Stimulated activated CD8-positive, alpha-beta memory T cell treated with anti-CD3 and anti-CD28 coated beads, Interleukin-15, amount 100 ng/mL, for 24 hours (primary cell): ENCODE data around the gene SLC35F2.
"Not testable (repeated sequence)": the region's sequence is repeated elsewhere in the genome, so short reads cannot be mapped to it uniquely, and the experiment has no call there.

Experiments
- DNase-seq: peaks from one replicate; pipeline ENCODE4 v3.0.0-alpha.2; 2020; ENCODE audit warnings: low read depth

The SLC35F2 gene

DNA sequence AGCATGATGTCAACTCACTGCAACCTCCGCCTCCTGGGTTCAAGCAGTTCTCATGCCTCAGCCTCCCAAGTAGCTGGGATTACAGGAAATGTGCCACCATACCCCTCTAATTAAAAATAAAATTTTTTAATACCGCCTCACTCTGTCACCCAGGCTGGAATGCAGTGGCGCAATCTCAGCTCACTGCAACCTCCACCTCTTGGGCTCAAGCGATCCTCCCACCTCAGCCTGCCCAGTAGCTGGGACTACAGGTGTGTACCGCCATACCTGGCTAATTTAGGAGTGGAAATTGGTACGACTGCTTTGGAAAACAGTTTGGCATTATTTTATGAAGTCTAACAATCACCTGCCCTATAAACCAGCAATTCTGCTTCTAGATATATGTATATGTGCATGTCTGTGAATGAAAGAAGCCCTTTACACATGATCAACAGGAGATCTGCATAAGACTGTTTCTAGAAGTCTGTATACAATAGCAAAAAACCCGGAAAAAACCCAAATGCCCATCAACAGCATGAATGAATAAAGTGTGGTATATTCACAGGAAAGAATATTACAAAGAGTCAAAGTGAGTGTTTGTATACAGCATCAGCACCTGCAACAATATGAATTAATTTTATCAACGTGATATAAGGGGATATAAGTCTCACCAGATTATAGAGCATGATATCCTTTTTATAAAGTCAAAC, 16.0 kb downstream of the SLC35F2 start:
- DNase-seq, result no peak

DNA sequence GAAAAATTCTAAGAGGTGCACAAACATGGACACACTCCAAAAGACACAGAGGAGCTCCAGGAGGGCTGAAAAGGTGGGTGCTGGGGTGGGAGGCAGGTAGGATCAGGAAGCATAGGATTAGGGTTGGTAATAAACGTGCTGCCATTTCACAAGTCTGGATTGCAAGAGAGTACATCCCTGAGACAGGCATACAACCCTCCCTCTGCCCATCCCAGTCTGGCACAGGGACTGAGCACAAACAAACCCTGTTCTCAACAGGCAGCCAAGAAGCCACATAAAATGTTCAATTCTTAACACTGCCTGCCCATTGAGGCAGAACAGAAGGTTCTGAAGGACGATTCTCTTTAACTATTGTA, 18.5 kb downstream of the SLC35F2 start:
- DNase-seq, result no peak

DNA sequence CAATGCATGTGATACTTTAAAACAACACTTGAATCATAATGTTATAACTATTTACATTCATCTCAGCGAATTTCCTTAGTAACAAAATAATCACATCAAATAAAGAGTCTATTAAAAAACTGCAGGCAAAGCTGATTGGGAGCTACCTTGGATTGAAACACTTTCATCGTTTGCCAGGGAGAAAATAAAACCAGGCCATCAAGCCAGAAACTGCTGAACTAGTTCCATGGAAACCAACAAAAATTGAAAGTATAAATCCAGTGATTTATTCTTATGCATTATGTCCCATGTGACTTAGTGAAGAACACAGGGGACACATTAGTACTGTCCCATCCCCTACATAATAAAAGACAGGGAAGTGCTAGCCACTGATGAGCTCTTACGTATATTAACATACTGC, 21.7 kb downstream of the SLC35F2 start:
- no peak for DNase-seq

DNA sequence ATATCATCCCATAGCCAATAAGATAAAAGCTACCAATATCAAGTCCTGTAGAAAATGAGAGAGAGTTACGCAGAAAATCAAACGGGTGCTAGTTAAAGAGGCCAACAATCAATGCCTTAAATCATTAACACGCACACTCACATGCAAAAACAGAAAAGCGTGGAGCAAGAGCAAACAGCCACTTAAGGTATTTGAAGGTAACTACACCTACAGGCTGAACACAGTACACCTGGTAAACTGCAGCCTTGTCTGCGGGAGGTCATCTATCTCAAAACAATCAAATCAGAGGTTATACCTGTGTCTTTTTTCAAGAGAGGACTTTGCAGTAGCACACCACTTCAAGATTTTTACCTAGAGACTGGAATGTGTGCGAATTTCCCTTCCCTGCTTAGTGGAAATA, 23.6 kb downstream of the SLC35F2 start:
- DNase-seq, result no peak

DNA sequence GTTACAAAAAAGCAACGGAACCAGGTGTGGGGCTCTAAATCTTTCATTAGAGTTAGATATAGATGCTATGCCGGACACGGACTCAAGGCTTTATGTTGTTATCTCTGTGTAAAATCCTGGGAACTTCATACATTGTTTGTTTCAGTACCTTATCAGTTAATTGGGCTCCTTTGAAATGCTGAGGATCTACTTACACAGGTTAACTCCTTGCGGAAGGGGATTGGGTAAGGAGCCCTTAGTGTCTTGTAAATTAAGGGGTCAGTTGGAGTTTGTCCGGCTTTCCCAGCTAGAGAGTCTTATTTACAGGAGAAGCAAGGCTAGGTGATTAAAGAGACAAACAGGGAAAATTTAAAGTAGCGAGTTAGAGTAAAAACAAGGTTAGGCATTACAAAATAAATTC, 24.7 kb downstream of the SLC35F2 start:
- DNase-seq, result not testable (repeated sequence)

DNA sequence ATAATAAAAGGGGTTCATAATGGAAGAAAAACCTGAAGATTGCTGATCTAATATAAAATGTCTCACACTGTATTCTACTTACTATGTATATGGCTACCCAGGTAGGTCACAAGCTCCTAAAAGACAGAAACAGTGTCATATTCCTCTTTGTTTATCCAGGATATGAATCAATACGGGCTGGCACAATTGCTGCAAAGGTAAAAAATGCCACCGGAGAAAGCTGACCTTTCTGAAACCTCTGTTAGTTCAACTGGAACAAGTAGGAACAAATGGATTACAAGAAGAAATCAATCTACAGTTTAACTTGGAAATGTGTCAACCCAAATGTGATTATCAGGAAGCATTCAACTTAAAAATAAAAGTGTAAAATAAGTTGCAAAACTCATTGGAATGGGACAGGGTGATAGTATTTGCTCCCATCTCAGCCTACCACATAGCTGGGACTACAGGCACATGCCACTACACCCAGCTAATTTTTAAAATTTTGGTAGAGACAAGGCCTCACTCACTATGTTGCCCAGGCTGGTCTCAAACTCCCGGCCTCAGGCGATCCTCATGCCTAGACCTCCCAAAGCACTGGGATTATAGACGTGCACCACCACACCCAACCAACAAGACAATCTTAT, 27.6 kb downstream of the SLC35F2 start:
- no peak for DNase-seq

DNA sequence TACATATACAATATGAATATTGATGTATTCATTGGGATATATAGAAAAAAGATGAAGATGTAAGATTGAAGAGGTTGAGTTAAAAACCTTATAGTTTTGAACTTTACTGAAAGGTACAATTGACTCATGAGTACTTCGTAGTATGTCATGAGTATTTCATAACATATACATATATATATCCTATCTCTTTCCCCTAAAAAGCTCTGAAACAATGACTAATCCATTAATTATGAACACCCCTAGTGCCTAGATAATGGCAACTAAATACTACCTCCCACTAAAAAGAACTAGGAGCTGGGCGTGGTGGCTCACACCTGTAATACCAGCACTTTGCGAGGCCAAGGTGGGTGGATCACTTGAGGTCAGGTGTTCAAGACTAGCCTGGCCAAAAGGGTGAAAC, 31.5 kb downstream of the SLC35F2 start:
- DNase-seq, result no peak

DNA sequence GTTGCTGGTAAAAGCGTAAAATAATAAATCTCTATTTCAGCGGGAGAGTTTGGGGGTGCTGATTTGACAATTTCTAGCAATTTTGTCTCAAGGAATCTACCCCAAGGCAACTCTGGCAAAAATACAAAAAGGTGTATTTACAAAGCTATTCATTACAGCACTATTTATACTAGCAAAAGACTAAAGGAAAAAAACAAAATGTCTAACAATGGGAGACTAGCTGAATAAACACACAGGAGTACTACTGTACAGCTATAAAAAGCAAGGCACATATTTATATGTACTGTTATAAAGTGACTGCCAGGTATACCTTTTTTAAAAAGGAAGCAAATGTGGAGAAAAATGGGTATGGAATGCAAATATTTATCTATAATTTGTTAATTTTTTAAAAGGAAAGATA, 32.7 kb downstream of the SLC35F2 start:
- no peak for DNase-seq

DNA sequence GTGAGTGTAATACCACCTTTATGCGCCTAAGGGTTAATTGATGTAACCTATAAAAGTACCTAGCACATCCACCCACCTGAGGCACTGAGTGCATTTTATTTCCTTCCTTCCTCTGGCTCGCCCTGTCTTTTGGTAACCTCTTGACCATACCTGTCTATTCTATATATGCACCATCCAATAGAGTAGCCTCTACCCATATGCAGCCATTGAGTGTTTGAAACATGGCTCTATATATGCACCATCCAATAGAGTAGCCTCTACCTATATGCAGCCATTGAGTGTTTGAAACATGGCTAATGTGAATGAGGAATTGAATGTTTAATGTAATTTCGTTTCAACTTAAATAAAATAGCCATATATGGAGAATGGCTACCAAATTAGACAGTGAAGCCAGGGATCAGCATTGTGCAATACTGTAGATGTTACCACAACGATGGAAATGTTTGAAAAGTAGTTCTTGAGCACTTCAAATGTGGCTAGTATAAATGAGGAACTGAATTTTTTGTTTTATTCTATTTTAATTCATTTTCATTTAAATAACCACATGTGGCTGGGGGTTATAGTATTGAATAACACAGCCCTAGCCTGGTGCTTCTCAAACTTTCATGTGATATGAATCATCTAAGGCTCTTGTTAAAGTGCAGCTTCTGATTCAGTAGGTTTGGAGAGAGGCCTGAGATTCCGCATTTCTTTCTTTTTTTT, 33.8 kb downstream of the SLC35F2 start:
- no peak for DNase-seq

DNA sequence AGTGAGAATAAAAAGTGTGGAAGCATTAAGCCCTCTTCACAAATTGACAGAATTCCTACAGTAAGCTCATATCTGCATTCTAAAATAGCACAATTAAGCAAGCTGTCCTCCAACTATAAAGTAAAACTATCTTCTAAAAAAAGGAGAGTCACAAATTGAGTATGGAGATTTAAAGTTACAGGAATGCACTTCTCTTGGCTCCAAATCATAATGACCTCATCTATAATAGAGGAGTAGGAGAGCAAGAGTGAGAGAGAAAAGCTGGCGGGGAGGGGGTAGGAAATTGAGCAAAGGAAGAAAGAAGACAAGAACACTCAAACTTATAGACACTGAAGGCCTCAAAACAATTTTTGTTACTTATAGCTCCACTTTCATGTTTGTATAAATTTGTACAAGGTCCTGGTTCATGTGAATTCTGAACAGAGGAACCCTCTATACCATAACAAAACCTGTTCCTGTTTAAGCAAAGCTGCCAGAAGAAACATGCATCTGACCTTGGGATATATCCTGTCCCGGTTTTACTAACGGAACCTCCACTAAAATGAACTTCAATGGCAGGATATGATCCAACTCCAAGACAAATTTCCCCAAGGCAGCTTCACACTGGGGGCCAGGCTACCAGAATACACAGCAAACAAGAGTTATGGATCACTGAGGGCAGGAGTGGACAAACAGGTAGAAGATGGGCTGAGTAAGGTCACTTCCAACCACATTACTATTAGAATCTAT, 37.2 kb downstream of the SLC35F2 start:
- no peak for DNase-seq

DNA sequence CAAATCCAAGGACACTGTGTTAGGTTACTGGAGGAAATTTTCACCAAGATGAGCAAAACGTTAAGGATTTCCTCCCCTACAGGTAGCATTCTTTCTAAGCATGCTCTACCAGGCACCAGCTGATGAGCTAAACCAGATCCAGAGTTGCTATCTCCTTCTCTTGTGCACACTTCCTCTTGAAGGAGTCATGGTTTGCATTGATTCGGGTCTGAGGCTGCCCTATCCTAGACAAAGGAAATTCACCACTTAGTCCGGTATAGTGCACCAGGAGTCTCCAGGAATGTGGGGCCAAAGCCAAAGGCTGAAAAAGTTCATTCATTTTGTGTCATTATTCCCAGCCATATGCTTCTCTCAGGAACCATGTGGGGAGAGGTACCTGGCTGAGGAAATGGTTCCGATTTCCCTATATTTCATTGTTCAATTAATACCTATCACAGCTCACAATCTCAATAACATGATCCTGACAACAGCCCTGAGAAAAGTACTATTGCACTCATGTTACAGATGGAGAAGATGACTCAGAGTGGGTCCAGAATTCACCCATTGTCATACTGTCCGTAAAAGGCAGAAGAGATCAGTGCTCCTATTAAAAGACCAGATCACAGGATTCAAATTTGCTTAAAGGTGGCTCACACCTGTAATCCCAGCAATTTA, 39.1 kb downstream of the SLC35F2 start:
- no peak for DNase-seq

DNA sequence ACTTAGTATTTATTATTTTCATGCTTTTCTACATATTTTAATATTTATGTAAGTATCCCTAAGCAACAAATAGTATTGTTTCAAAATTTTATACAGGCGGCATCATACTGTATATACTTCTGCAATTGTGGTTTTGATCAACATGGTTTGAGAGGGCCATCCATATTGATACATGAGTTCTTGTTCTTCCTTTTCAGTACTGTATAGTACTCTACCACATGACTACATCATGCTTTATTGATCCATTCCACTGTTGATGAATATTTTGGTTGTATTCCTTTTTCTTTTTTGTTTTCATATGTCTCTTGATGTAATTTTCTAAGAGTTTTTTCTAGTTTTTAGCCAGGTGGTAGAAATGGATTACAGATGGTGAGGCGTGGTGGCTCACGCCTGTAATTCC, 40.1 kb downstream of the SLC35F2 start:
- no peak for DNase-seq

DNA sequence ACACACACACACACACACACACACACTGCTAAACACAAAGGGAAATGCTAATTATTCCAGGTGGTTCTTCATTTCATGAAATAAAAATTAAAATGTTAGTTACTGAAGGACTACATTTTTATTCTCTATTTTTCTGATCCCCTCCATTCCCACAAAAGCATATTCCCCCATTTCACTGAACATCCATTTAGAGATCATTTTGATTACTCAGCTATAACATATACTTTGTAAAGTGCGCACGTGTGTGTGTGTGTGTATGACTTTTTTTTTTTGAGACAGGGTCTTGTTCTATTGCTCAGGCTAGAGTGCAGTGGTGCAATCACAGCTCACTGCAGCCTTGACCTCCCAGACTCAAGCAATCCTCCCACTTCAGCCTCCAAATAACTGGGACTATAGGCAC, 42.6 kb downstream of the SLC35F2 start:
- DNase-seq, result no peak

DNA sequence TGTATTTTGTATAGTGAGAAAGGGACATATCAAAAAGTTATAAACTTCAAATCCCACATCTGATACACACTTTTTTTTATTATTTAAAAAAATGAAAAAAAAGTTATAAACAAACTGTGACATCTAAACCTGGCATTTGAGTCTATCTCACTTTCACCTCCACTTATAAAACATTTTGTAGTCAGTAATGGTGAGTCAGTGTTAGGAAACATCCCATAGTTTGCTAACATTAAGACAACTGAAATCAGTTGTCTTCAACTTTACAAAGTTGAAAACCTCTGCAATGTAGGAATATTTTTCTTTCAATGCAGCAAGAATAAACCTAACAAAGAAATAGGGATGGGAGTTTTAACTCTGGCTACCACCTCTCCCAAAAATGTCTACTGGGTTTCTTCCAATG, 47.7 kb downstream of the SLC35F2 start:
- no peak for DNase-seq

DNA sequence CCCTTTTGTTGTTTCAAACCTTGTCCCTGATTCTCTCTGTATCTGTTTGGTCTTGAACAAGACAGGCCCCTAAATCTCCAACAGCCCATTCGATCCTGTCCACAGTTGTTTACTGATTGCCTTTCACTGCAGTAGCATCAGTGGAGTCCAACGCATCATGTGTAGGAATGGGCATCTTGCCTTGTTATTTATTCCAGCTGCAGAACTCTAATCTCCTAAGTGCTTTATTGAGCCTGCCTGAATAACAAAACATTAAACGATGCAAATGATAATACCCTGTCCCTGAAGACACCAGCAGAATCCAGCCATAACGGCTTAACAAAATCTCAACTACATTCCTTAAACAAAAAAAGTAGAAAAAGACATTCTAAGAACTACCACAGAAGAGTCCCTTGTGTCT, 50.1 kb downstream of the SLC35F2 start:
- DNase-seq, result no peak

DNA sequence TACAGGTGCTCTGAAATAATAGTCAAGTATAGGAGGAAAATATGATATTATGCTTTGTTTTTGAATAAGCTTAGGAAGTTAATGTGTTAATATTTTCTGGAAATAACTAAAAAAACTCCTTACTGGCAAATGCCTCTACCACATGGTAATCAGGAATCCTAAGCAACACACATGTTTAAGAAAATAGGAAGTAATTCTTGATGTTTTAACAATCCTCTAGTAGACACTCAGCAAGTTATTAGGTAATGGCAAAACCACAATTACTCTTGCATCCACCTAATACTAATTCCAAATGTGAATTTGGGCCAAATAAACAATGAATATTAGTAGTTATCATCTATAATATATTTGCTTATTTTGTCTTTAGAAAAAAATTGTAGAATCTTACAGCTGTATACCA, 53.6 kb downstream of the SLC35F2 start:
- no peak for DNase-seq

DNA sequence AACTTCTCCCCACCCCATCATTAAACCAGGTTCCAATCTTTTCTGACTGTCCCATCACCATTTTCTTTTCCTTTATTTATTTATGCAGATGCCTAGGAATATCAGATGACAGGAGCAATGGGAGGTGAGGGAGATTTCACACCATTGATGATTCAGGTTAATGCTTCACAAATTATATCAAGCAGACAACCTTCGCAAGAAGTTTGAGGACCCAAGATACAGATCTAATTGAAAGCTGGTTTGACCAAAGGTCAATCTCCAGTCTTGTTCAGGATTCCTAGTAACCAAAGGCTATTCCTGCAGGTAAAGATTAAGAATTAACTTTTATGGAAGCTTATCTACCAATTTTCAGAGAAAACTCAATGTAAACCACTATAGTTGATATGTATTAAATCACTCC, 54.4 kb downstream of the SLC35F2 start:
- DNase-seq, result no peak

DNA sequence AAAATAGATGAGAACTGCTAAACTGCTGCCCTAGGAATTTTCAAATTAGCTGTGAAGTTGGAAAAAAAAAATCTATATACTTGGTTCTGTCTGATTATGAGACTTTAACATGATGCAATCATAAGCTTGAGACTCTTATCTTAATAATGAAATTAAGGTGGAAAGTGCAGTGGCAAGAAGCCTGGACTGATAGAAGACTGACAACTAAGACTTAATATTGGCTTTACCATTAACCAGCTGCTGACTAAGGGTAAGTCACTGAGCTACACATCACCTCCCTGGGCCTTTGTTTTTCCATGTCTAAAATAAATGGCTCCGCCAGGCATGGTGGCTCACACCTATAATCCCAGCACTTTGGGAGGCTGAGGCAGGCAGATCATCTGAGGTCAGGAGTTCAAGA, 56.9 kb downstream of the SLC35F2 start:
- no peak for DNase-seq

DNA sequence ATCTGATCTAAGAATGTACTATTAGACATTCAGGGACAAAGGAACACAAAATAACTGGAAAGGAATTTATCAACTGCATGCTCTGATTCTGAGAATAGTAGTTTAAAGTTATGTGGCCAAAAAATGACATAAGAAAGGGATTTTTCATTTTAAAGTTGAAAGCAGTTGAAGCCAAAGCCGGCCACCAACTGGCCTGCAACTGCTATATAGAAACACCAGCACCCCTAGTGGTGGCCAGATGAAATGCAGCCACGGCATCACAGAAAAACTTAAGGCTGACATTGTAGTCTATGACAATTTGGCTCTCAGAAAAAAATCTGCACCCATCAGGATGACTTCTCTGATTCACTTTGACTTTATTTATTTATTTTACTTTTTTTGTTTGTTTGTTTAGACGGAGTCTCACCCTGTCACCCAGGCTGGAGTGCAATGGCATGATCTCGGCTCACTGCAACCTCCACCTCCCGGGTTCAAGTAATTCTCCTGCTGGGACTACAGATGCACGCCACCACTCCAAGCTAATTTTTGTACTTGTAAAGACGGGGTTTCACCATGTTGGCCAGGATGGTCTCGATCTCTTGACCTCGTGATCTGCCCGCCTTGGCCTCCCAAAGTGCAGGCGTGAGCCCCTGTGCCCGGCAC, 59.2 kb downstream of the SLC35F2 start:
- peak; percentile 20 for DNase-seq

DNA sequence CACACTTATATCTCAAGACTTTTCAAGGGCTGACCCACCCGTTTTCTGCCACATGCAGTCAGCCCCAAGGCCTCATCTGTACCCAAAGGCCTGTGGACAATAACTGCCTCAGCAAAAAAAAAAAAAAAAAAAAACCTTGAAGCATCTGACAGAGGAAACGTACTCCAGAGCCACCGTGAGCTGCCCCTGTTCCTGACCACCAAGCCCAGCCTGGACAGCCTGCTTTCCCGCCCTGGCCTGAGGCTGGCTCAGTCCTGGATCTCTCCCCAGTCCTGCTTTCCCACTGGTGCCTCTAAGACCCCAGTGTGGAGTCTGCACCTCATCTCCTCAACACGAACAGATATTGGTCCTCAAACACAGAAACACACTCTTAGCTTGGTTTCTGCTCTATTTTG, 66.5 kb downstream of the SLC35F2 start:
- DNase-seq, result no peak

DNA sequence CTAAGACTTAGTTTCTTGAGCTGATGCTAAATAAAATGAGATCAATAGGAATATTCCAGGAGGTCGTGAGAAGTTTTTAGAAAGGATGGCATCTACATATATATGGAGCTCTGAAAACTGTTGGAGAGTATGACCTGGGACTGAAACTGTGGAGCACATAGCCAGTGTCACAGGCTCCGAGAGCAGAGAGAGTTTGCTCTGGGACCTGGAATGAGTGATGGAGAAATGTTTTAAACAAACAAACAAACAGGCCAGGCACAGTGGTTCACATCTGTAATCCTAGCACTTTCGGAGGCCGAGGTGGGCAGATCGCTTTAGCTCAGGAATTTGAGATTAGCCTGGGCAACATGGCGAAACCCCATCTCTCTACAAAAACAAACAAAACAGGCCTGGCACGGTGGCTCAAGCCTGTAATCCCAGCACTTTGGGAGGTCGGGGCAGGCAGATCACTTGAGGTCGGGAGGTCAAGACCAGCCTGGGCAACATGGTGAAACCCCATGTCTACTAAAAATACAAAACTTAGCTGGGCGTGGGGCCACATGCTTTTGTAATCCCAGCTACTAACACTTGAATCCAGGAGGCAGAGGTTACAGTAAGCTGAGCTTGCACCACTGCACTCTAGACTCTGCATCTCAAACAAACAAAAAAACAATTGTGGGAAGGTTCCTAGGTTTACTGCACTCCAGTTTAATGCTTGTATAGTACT, 67.1 kb downstream of the SLC35F2 start:
- DNase-seq, result no peak
